Mammary epithelial cell (primary cell): ENCODE results near the gene FAM241B.

Experiments used
- EZH2 ChIP-seq: IDR thresholded peaks from 2 replicates; pipeline ENCODE4 v1.6.1; 2012; ENCODE audit warnings: low read length, inconsistent platforms, borderline replicate concordance
- TF ChIP-seq, protein P1 (sequence below), 2 donors: IDR thresholded peaks in 1 of 2; conservative IDR thresholded peaks in 1 of 2; 2 replicates each; pipeline ENCODE4 v1.5.1; 2011 to 2012; ENCODE audit warnings: inconsistent platforms in 2 of 2, low read length in 2 of 2, mild to moderate bottlenecking in 2 of 2, control low read depth in 1 of 2, low read depth in 1 of 2; ENCODE audit not compliant: insufficient read depth in 1 of 2; ENCODE audit errors: extremely low read depth in 1 of 2

DNA sequence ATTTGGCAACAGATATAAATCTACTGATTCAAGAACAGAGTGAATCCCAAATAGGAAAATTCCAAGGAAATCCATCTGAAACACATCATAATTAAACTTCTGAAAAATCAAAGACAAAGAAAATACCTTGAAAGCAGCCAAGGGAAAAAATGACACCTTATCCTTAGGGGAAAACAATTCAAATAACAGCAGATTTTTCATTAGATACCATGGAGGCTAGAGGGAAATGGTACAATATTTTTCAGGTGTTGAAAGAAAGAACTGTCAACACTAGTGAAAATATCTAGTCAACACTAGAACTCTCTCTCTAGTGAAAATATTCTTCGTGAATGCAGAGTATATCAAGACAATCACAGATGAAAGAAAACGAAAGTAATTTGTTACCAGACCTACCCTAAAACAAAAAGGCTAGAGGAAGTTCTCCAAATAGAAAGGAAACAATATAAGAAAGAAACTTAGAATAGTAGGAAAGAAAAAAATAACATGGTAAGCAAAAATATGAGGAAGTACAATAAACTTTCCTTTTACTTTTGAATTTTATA, 5.7 kb upstream of the FAM241B start:
- no peak for TF ChIP-seq EZH2
- TF ChIP-seq, protein P1, sequence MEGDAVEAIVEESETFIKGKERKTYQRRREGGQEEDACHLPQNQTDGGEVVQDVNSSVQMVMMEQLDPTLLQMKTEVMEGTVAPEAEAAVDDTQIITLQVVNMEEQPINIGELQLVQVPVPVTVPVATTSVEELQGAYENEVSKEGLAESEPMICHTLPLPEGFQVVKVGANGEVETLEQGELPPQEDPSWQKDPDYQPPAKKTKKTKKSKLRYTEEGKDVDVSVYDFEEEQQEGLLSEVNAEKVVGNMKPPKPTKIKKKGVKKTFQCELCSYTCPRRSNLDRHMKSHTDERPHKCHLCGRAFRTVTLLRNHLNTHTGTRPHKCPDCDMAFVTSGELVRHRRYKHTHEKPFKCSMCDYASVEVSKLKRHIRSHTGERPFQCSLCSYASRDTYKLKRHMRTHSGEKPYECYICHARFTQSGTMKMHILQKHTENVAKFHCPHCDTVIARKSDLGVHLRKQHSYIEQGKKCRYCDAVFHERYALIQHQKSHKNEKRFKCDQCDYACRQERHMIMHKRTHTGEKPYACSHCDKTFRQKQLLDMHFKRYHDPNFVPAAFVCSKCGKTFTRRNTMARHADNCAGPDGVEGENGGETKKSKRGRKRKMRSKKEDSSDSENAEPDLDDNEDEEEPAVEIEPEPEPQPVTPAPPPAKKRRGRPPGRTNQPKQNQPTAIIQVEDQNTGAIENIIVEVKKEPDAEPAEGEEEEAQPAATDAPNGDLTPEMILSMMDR (conservative IDR thresholded peaks at IDR 0.05 in 1 of 2, IDR thresholded peaks at IDR 0.05 in 1 of 2; ENCODE audit: extremely low read depth in 1 of 2, insufficient read depth in 1 of 2, low read depth in 1 of 2, low read length in 2 of 2) = no peak
